Motor neuron (in vitro differentiated cells): Measurements from ENCODE around the gene CLSTN1. TPM values are rescaled to one million over a fixed set of nuclear protein-coding genes. Genes with fewer than 3 reads are reported as not detected.
A peak's percentile ranks its signal among the peaks of the same experiment; 100 is the strongest.
"Not testable (repeated sequence)": the region's sequence is repeated elsewhere in the genome, so short reads cannot be mapped to it uniquely, and the experiment has no call there.

ENCODE experiments used
- ATAC-seq, 8 experiments: fragments of 200-7000 bp; cut with Tn5 transposase; replicated peaks in 6 of 8; 2 replicates each; pipeline ENCODE4 v1.8.0; 2021; ENCODE audit warnings: mild to moderate bottlenecking in 8 of 8, moderate library complexity in 8 of 8
- H3K27ac ChIP-seq, 2 donors: fragments of 250-450 bp; sonication (Bioruptor Pico); 2 replicates each; pipeline ENCODE4 v1.9.0; 2021; ENCODE audit warnings: antibody characterized with exemption in 2 of 2, mild to moderate bottlenecking in 2 of 2, moderate library complexity in 1 of 2
- H3K4me1 ChIP-seq, 2 donors: fragments of 250-450 bp; sonication (Bioruptor Pico); replicated peaks in 1 of 2; 2 replicates each; pipeline ENCODE4 v1.6.1; 2021; ENCODE audit warnings: antibody characterized with exemption in 2 of 2, mild to moderate bottlenecking in 2 of 2, moderate library complexity in 1 of 2
- H3K4me3 ChIP-seq, 5 donors: fragments of 250-450 bp; sonication (Bioruptor Pico); 2 replicates each; pipeline ENCODE4 v1.9.0; 2021; ENCODE audit warnings: antibody characterized with exemption in 5 of 5, mild to moderate bottlenecking in 5 of 5, moderate library complexity in 4 of 5
- WGBS, 10 experiments: fragments of 450-650 bp; shearing (Covaris generic); methylation state at CpG; one replicate each; pipeline ENCODE4 v1.0.0; 2022; 5-methylcytosine and 5-hydroxymethylcytosine counted together
- in situ Hi-C, 9 experiments: fragments of 400-800 bp; cut with MboI; loops; one replicate each; pipeline ENCODE4 v1.15.0; 2021; ENCODE audit warnings: low sequenced_read_pairs in 9 of 9, low pct_unique_long_range_greater_than_20kb in 2 of 9; ENCODE audit not compliant: unreplicated experiment in 9 of 9
- total RNA-seq, 8 experiments: library from RNA; unstranded; fragments of 300-600 nt; gene quantifications; 2 replicates each; pipeline versions ENCODE4 v1.2.3 to v1.2.4, GENCODE V29; 2022

CLSTN1 gene
- total RNA-seq, 8 experiments from 2014 or later, result 36.6 to 140 (median 112) TPM

DNA sequence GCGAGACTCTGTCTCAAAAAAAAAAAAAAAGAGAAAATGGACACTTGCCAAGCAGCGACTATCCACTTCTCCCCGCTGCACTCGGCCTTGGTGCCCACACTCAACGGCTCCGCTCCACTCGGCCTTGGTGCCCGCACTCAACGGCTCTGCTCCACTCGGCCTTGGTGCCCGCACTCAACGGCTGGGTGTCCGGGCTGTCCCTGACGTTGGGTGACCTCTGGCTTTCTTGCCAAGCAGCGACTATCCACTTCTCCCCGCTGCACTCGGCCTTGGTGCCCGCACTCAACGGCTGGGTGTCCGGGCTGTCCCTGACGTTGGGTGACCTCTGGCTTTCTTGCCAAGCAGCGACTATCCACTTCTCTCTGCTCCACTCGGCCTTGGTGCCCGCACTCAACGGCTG is 61.3 kb downstream of the CLSTN1 start:
- ATAC-seq, H3K27ac ChIP-seq, H3K4me1 ChIP-seq, H3K4me3 ChIP-seq, in situ Hi-C loops: not testable (repeated sequence)
- 50 to 100% (median 97%) methylated on average over 1 to 17 of the region's 25 CpGs; no CpG with 5 or more reads in 2 of the 10 experiments for WGBS, 10 experiments

DNA sequence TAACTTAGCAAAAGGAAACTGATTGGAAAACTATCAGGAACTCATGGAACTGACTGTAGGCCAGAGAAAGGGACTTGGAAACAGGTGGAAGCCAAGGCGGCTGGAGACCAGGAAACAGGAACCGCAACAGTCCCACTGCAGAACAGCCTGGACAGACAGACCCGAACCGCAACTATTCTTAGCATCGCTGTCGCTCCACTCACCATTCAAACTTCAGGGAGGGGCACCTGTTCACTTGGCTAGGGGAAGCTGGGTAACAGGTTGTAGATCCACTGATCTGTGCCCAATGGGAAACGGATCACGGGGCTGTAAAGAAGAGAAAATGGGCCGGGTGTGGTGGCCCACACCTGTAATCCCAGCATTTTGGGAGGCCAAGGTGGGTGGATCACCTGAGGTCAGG is 61.9 kb downstream of the CLSTN1 start:
- Histone ChIP-seq H3K4me3 (no peak overlapping the region), H3K4me1 (peaks cover 5 to 7% of the 10 kb centered on the region in 2 donors), H3K27ac (no peak overlapping the region)
- 91 to 100% (median 97%) methylated on average over 1 to 9 of the region's 9 CpGs; no CpG with 5 or more reads in 3 of the 10 experiments for WGBS, 10 experiments
- in situ Hi-C loops, result no loop called here
- ATAC-seq, result no peak

DNA sequence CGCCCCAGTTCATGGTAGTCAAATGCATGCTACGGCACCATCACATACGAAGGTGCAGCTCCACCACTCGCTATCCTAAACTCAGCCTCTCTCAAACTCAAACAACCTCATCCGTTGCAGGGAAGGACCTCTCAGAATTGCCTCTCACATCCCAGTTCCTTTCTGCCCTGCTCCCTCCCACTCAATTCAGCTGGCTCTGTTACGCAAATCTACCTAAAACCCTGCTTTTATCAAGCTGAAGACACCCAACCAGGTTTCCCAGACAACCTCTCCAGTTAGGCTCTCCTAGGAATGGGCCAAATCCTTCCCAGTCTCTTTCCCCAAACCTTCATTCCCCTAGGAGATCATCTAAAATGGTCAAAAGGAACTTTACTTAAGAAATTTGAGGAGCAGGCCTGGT is 62.9 kb downstream of the CLSTN1 start:
- Histone ChIP-seq H3K4me1 (peaks cover 2 to 5% of the 10 kb centered on the region in 2 donors), H3K4me3 (no peak overlapping the region), H3K27ac (no peak overlapping the region)
- no peak for ATAC-seq
- 80 to 100% (median 90%) methylated on average over 1 to 6 of the region's 6 CpGs; no CpG with 5 or more reads in 2 of the 10 experiments for WGBS, 10 experiments
- in situ Hi-C loops, result no loop called here

DNA sequence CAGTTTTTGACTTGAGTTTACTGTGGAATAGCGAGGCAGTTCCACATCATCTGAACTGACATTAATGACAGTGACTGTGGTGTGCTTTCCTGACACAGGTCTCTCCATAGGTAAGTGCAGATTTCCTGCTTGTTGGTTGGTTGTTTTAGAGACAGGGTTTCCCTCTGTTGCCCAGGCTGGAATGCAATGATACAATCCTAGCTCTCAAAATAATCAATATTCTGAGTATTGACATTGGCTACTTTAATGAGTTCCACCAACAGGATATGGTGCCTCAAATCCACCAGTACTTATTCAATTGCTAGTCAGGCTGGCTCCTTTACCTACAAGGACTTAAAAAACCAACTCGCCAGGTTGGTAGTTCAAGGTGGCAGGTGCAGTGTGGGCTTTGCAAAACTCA is 63.8 kb downstream of the CLSTN1 start:
- Histone ChIP-seq H3K4me3 (no peak overlapping the region), H3K4me1 (peaks cover 2 to 5% of the 10 kb centered on the region in 2 donors), H3K27ac (no peak overlapping the region)
- no peak for ATAC-seq
- in situ Hi-C loops, result no loop called here
- WGBS, 10 experiments, result 100% methylated on average over 1 to 2 of the region's 2 CpGs; no CpG with 5 or more reads in 2 of the 10 experiments

DNA sequence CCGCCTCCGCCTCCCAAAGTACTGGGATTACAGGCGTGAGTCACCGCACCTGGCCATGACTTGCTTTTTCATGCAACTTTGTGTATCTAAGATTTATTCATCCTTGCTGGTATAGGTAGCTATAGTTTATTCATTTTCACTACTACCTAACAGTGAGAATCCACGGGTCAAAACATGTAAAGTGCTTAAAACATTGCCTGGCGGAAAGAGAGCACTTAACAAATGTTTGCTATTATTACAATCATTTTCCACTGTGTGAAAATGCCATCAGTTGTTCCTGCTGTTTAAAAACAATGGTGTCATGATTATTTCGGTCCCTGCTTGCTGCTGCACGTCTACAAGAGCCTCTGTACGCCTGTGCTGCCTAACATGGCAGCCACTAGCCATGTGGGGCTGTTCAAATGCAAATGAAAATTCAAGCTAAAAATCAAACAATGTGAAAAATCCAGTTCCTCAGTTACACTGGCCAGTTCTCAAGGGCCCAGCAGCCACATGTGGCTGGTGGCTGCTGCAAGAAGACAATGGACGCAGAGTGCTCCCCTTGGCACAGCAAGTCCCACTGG is 65.1 kb downstream of the CLSTN1 start:
- in situ Hi-C loops, result no loop called here
- Histone ChIP-seq H3K4me3 (no peak overlapping the region), H3K27ac (no peak overlapping the region), H3K4me1 (peaks cover 2 to 5% of the 10 kb centered on the region in 2 donors)
- ATAC-seq, result peak in 2 of 8 experiments; percentile 49 to 65
- 82 to 100% (median 88%) methylated on average over 2 to 9 of the region's 10 CpGs; no CpG with 5 or more reads in 3 of the 10 experiments for WGBS, 10 experiments

DNA sequence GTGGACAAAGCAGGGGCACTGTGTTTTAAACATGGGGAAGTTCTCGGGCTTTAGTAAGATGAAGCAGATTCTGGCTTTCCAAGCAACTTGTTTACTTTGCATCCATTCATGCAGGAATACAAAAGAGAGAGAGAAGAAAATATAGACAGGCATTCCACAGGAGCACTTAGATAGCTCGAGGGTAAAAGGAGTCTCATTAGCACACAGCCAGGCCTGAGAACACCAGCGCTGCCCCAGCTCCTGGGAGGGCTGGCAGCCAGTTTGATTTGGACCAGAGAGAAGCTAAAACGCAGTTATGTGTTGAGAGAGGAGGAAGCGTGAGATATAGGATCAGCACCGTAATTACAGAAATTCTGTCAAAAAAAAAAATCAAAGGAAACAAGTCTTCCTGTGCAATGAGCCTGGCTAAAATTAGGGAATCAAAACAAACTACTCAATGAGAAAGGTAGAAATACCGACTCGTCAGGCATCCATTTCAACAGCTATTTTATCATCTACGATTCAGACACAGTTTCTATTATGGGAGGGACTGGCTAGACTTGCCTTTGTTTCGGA is 68.2 kb downstream of the CLSTN1 start:
- ATAC-seq, result peak in 6 of 8 experiments; percentile 33 to 99 (median 44)

DNA sequence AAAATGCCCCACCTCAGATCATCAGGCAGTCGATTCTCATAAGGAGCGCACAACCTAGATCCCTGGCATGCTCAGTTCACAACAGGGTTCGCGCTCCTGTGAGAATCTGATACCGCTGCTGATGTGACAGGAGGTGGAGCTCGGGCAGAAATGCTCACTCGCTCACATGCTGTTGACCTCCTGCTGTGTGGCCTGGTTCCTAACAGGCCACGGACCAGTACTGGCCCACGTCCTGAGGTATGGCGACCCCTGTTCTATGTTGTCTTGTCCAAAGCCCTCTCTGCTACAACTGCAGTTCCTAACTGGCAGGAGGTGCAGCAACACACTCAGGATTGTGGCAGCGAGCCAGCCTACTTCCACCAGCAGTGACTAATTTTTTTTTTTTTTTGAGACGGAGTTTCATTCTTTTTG is 70.6 kb downstream of the CLSTN1 start:
- H3K4me1 ChIP-seq, result no peaks in the 10 kb centered on the region
- no peak overlapping the region for H3K27ac ChIP-seq
- peak in 1 of 8 experiments; percentile 30 for ATAC-seq
- no peak overlapping the region for H3K4me3 ChIP-seq
- in situ Hi-C loops, result no loop called here
- 59 to 100% (median 90%) methylated on average over 1 to 11 of the region's 12 CpGs; no CpG with 5 or more reads in 2 of the 10 experiments for WGBS, 10 experiments

More for the DNA sequence above, 68.2 kb downstream of the CLSTN1 start:
- peaks cover 2 to 5% of the 10 kb centered on the region in 2 donors for H3K4me1 ChIP-seq
- in situ Hi-C loops, result no loop called here
- WGBS, 10 experiments, result 41 to 96% (median 84%) methylated on average over 2 to 10 of the region's 10 CpGs; no CpG with 5 or more reads in 1 of the 10 experiments
- no peak overlapping the region for H3K27ac ChIP-seq
- no peak overlapping the region for H3K4me3 ChIP-seq

DNA sequence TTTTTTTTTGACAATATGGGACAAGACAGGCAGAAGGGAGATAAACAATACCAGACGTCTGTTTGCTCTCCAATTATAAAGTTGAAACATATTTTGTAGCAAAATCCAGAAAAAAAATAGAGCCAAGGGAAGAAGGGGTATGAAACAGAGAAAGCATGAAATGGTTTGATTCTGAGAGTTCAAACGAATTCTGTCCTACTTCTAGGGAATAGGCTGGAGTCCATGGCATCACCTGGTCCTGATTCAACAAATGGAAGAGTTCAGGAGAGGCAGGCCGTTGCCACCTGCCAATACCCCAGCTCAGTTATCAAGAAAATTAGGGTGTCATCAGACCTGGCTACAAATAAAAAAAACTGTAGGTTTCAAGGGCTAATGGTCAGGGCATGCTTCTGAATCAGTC is 71.8 kb downstream of the CLSTN1 start:
- 0 to 92% (median 79%) methylated on average over 1 to 3 of the region's 3 CpGs; no CpG with 5 or more reads in 1 of the 10 experiments for WGBS, 10 experiments
- H3K27ac ChIP-seq, result no peak overlapping the region
- H3K4me1 ChIP-seq, result no peaks in the 10 kb centered on the region
- H3K4me3 ChIP-seq, result no peak overlapping the region
- in situ Hi-C loops, result no loop called here
- no peak for ATAC-seq

DNA sequence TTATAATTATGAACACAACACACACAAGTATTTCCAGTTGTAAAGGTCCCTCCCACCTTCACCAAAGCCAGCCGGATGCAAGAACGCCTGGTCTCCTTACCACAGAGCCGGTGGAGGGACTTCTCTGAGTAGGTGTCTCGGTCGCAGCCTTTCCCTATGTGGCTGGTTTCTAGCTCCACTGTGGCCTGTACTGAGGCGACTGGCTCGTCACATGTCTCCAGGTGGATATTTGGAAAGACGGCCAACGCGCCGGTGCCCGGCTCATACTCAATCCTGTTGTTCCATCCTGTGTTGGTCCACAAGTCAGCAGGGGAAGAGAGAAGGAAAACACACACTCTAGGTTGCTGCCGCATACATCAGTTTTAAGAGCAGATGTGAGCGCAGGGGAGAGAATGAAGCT is 74.4 kb downstream of the CLSTN1 start:
- WGBS, 10 experiments, result 94 to 100% (median 97%) methylated on average over 2 to 14 of the region's 14 CpGs; no CpG with 5 or more reads in 5 of the 10 experiments
- in situ Hi-C loops, result no loop called here
- no peak for ATAC-seq

DNA sequence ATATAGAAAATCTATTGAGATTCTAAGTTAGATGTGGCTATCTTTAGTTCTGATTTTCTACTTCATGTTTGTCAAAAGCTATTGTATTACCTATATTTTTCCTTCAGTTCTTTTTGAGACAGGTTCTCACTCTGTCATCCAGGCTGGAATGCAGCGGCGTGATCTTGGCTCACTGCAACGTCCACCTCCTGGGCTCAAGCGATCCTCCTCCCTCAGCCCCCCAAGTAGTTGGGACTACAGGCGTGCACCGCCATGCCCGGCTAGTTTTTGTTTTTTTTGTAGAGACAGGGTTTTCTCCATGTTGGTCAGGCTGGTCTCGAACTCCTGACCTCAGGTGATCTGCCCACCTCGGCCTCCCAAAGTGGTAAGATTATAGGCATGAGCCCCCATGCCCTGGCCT is 75.4 kb downstream of the CLSTN1 start:
- ATAC-seq, H3K4me3 ChIP-seq, H3K4me1 ChIP-seq, H3K27ac ChIP-seq, in situ Hi-C loops: not testable (repeated sequence)
- 76 to 100% (median 98%) methylated on average over 2 to 9 of the region's 9 CpGs; no CpG with 5 or more reads in 2 of the 10 experiments for WGBS, 10 experiments

More for the DNA sequence above, 74.4 kb downstream of the CLSTN1 start:
- no peaks in the 10 kb centered on the region for H3K4me1 ChIP-seq
- no peak overlapping the region for H3K4me3 ChIP-seq
- H3K27ac ChIP-seq, result no peak overlapping the region

DNA sequence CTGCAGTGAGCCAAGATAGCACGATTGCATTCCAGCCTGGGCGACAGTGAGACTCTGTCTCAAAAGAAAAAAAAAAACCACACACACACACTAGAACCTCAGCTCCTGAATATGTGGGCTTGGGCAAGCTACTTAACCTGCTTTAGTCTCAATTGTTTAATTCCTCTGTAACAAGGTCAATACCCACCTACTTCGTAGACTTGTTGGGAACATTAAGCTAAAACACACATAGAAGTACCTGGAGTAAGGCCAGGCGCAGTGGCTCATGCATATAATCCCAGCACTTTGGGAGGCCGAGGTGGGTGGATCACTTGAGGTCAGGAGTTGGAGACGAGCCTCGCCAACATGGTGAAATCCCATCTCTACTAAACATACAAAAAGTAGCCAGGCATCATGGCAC is 77.1 kb downstream of the CLSTN1 start:
- no peak for ATAC-seq

DNA sequence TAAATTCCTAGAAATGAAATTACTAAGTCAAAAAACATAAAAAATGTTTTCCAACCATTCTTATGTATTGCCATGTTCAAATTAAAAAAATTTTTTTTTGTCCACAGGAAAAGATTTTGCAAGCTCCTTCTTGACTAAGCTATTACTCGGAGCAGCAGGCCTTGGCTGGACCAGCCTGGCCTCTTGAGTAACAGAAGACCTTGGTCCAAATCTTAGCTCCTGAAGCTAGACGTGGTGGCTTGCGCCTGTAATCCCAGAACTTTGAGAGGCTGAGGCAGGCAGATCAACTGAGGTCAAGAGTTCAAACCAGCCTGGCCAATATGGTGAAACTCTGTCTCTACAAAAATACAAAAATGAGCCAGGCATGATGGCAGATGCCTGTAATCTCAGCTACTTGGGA is 77.6 kb downstream of the CLSTN1 start:
- ATAC-seq, result no peak
- Histone ChIP-seq H3K27ac (no peak overlapping the region), H3K4me1 (no peaks in the 10 kb centered on the region), H3K4me3 (no peak overlapping the region)
- in situ Hi-C loops, result no loop called here
- 82 to 100% (median 98%) methylated on average over 1 to 3 of the region's 3 CpGs; no CpG with 5 or more reads in 2 of the 10 experiments for WGBS, 10 experiments

More for the DNA sequence above, 77.1 kb downstream of the CLSTN1 start:
- Histone ChIP-seq H3K27ac (no peak overlapping the region), H3K4me1 (no peaks in the 10 kb centered on the region), H3K4me3 (no peak overlapping the region)
- WGBS, 10 experiments, result 86 to 100% (median 92%) methylated on average over 3 to 7 of the region's 7 CpGs; no CpG with 5 or more reads in 5 of the 10 experiments
- in situ Hi-C loops, result no loop called here

DNA sequence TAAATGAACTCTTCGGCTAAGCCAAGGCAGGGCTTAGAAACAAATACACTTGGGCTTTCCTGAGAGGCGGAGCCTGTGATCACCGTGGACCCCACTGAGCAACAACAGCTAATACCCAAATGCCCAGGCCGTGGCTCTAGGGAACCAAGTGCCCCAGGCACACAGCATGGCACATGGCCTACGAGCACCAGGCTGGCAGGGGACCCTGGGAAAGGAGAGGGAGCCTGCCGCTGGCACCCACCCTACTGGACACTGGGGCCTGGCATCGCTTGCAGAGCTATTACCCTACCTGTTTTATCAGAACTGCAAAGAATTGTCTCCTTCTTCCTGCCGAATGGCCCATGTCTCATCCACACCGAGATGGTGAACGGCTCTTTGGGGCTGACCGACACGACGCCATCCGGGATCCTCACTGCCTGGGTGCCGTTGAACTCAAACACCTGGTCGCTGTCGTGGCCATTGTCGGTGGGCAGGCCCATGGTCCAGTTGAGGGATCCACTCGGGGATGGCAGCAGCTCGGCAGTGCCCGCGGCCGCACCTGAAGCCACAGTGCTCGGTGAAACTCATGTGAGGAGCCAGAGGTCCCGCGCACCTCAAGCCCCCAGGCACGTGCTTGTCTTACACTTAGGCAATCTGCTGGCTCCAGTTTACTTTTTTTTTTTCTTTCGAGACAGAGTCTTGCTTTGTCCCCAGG is 79.5 kb downstream of the CLSTN1 start:
- WGBS, 10 experiments, result 80 to 100% (median 97%) methylated on average over 1 to 21 of the region's 28 CpGs; no CpG with 5 or more reads in 1 of the 10 experiments
- ATAC-seq, result no peak
- H3K4me1 ChIP-seq, result no peaks in the 10 kb centered on the region
- H3K27ac ChIP-seq, result no peak overlapping the region
- in situ Hi-C loops, result no loop called here
- no peak overlapping the region for H3K4me3 ChIP-seq
